ENCODE data around the gene PPM1H.

DNA sequence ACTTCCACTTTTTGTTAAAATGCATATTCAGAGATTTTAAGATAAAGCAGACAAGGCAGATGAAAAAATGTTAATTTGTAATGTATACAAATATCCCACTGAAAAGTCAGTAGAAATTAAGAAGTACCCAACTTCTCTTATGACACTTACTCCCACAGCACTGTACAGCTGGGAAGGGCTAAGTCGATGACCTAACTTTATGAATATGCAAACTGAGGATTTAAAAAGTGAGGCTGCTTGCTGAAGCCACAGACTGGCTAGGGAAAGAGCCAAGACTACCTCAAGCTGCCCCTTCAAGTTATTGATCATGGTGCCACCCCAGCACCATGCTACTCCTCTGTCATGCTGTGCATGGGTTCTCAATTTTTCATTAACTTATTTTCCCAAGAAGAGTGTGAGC is 17.0 kb downstream of the PPM1H start:
- TF ChIP-seq, protein P1, sequence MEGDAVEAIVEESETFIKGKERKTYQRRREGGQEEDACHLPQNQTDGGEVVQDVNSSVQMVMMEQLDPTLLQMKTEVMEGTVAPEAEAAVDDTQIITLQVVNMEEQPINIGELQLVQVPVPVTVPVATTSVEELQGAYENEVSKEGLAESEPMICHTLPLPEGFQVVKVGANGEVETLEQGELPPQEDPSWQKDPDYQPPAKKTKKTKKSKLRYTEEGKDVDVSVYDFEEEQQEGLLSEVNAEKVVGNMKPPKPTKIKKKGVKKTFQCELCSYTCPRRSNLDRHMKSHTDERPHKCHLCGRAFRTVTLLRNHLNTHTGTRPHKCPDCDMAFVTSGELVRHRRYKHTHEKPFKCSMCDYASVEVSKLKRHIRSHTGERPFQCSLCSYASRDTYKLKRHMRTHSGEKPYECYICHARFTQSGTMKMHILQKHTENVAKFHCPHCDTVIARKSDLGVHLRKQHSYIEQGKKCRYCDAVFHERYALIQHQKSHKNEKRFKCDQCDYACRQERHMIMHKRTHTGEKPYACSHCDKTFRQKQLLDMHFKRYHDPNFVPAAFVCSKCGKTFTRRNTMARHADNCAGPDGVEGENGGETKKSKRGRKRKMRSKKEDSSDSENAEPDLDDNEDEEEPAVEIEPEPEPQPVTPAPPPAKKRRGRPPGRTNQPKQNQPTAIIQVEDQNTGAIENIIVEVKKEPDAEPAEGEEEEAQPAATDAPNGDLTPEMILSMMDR (conservative IDR thresholded peaks at IDR 0.05 in 1 of 2, IDR thresholded peaks at IDR 0.05 in 1 of 2; ENCODE audit: extremely low read depth in 1 of 2, insufficient read depth in 1 of 2, low read depth in 1 of 2, low read length in 2 of 2): no peak
- no peak for TF ChIP-seq EZH2 (IDR thresholded peaks at IDR 0.05; ENCODE audit: borderline replicate concordance, low read length)

Measured in mammary epithelial cell (primary cell).